GM18505 (cell line): ENCODE measurements around the gene MRGPRD.

Experiments
- ATAC-seq: cut with Tn5 transposase; IDR thresholded peaks from one replicate; pipeline ENCODE4 v1.9.1; 2021; ENCODE audit not compliant: unreplicated experiment
- POLR2A ChIP-seq: IDR thresholded peaks from 4 replicates; pipeline ENCODE4 v1.6.1; 2011; ENCODE audit warnings: borderline replicate concordance; ENCODE audit not compliant: insufficient read depth, insufficient read length; ENCODE audit errors: extremely low read depth

The MRGPRD gene

DNA sequence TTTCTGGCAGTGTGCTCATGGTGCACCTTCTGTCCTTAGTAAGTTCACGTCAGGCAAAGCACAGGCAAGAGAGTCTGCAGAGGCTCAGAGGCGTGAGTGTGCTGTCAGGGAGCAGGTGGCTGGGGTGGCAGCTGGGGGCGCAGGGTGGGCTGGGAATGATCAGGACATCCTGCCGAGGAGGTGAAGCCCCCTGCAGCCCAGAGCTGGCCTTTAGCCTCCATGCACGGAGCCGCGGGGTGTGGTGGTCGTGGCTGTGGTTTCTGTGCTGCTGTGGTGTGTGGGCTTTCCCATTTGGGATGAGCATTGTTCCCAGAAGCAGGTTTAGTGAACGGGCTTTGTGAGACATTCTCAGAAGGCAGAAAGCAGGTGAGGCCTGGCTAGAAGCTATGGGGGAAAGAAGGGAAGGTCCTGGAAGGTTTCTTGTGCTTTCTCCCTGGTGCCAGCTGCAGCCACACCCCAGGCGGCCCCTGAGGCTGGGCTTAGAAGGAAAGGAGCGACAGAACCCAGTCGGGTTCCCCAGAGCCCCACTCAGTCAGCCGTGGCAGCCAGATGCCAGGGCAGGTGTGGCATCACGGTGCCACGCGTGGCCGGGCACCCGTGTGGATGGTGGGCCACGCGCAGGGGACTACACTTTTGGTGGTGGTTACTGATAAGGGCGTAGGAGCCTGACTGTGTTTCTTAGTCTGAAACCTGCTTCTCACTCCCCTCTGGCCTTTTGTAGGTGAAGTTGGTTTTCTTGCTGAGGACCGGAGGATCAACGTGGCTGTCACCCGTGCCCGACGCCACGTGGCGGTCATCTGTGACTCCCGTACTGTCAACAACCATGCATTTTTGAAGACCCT is 45.0 kb downstream of the MRGPRD start:
- no peak for TF ChIP-seq POLR2A
- ATAC-seq: no peak

DNA sequence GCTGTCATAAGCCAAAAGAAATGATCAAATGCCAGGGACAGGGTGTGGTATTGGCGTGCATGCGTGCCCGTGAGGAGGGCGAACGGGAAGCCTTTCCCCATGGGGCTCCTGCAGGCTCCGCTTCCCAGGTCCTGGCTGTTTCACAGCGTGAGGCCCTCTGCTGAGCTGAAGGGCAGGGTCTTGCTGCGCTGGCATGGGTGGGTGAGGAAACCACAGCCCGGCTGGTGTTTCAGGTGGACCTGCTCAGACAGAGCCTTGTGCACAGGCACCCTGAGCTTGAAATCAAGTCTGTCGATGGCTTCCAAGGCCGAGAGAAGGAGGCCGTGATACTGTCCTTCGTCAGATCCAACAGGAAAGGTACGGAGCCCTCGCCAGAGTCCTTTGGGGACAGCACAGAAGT is 45.7 kb downstream of the MRGPRD start:
- TF ChIP-seq POLR2A: no peak
- no peak for ATAC-seq

DNA sequence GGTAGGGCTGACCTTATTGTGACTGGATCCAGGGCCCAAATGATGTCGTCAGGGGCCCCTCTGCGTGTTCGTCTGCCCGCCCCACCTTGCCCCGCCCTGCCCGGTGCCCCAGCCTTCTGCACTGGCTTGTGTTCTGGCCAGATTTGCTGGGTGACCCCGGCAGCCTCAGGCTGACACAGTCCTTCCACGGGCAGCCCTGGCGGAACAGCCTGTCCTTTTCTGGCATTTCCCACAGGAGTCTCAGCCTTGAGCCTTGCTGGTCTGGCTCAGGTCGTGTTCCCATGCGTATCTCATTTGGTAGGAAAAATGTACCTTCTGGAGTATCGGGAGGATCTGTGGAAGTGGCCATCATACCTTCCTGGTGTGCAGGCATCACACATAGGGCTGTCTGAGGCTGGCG is 46.1 kb downstream of the MRGPRD start:
- no peak for TF ChIP-seq POLR2A
- no peak for ATAC-seq

- TF ChIP-seq POLR2A: no peak
- ATAC-seq: no peak
Observed at GRCh38 chr11:68934321-68934645, 46.5 kb downstream of the MRGPRD start.

GRCh38 chr11:68933605-68934320 is 47.0 kb downstream of the MRGPRD start:
- no peak for ATAC-seq
- no peak for TF ChIP-seq POLR2A

GRCh38 chr11:68932933-68933577 is 47.7 kb downstream of the MRGPRD start:
- no peak for ATAC-seq
- TF ChIP-seq POLR2A: no peak

GRCh38 chr11:68932358-68932757 is 48.4 kb downstream of the MRGPRD start:
- TF ChIP-seq POLR2A: no peak
- ATAC-seq: no peak

- ATAC-seq: no peak
- TF ChIP-seq POLR2A: no peak
Observed at GRCh38 chr11:68931911-68932310, 48.9 kb downstream of the MRGPRD start.

GRCh38 chr11:68930991-68931855 is 49.6 kb downstream of the MRGPRD start:
- ATAC-seq: no peak
- no peak for TF ChIP-seq POLR2A
